Body of pancreas (tissue), 4 donors: Measurements from ENCODE around the gene ATF3. TPM values are rescaled to one million over a fixed set of nuclear protein-coding genes. Genes with fewer than 3 reads are reported as not detected.

Experiments
- ATAC-seq: fragments of 150-250 bp; one replicate; pipeline ENCODE4 v1.9.1; 2016
- DNase-seq, 4 donors: peaks; one replicate each; pipeline ENCODE4 v3.0.0-alpha.2; 2019
- H3K27ac ChIP-seq, 4 donors: fragments of 200-600 bp; sonication (generic); 1 replicate in 3 of 4; 2 replicates in 1 of 4; pipeline versions ENCODE4 v1.5.1 to v1.6.1; 2016 to 2019; ENCODE audit warnings: mild to moderate bottlenecking in 1 of 4, mixed read lengths in 1 of 4, moderate library complexity in 1 of 4
- H3K27me3 ChIP-seq, 2 donors: fragments of 200-600 bp; sonication (generic); one replicate each; pipeline ENCODE4 v1.6.0; 2016; ENCODE audit warnings: mild to moderate bottlenecking in 1 of 2
- H3K36me3 ChIP-seq, 2 donors: fragments of 200-600 bp; sonication (generic); replicated peaks in 1 of 2; 2 replicates each; pipeline ENCODE4 v1.5.1; 2016; ENCODE audit warnings: low read depth in 2 of 2; ENCODE audit not compliant: insufficient read depth in 1 of 2
- H3K4me1 ChIP-seq: fragments of 200-600 bp; sonication (generic); one replicate; pipeline ENCODE4 v1.6.0; 2016
- H3K4me3 ChIP-seq, 2 donors: fragments of 200-600 bp; sonication (generic); 1 replicate in 1 of 2; 2 replicates in 1 of 2; pipeline ENCODE4 v1.5.1; 2016 to 2019
- H3K9me3 ChIP-seq, 3 donors: fragments of 200-600 bp; sonication (generic); 1 replicate in 2 of 3; 2 replicates in 1 of 3; pipeline ENCODE4 v1.5.1; 2016
- CTCF ChIP-seq, 7 experiments: fragments of 450-650 bp in 4 of 7; fragments of 200-600 bp in 3 of 7; sonication (generic) in 3 of 7; IDR thresholded peaks; one replicate each; pipeline ENCODE4 v1.5.1; 2016 to 2019; ENCODE audit warnings: antibody characterized with exemption in 7 of 7
- POLR2A ChIP-seq, 3 donors: fragments of 450-650 bp; IDR thresholded peaks; one replicate each; pipeline ENCODE4 v1.6.1; 2016; ENCODE audit warnings: antibody characterized with exemption in 3 of 3, mild to moderate bottlenecking in 2 of 3
- WGBS, 2 donors: methylation state at CpG; one replicate each; pipeline ENCODE4 v1.1.5; 2017; 5-methylcytosine and 5-hydroxymethylcytosine counted together
- intact Hi-C: fragments of 100-400 bp; cut with DNase I; formaldehyde crosslinking; loops from one replicate; pipeline ENCODE4 v1.15.1; 2023
- total RNA-seq, 2 donors: library from RNA; depleted of rRNA; stranded (reverse); fragments of >200 nt; gene quantifications; one replicate each; pipeline ENCODE4 v1.1.0, GENCODE V29; 2016

The ATF3 gene
- total RNA-seq, 2 donors from 2014 or later, result 8.6 to 27.0 TPM

GRCh38 chr1:212622906-212623305 is 14.3 kb downstream of the ATF3 start:
- ATAC-seq (no peak), DNase-seq (no peak)
- H3K27me3 ChIP-seq, result no peaks in the 10 kb centered on the region
- H3K9me3 ChIP-seq, result no peaks in the 10 kb centered on the region
- H3K4me1 ChIP-seq, result no peaks in the 10 kb centered on the region
- no peak for TF ChIP-seq CTCF (IDR thresholded peaks at IDR 0.05)
- no peak for TF ChIP-seq POLR2A (IDR thresholded peaks at IDR 0.05)
- intact Hi-C loops, result loop anchor here (10.0 kb wide), 1 partner anchor 138 kb away; no protein-coding TSS in a partner anchor
- WGBS, 2 donors, result 92 to 94% methylated on average over 4 of the region's 4 CpGs
- H3K4me3 ChIP-seq, result no peak overlapping the region
- peaks cover 12 to 13% of the 10 kb centered on the region in 2 donors for H3K36me3 ChIP-seq
- H3K27ac ChIP-seq, result no peak overlapping the region

- Histone ChIP-seq H3K27ac (no peak overlapping the region), H3K9me3 (no peaks in the 10 kb centered on the region), H3K4me3 (no peak overlapping the region), H3K27me3 (no peaks in the 10 kb centered on the region), H3K4me1 (no peaks in the 10 kb centered on the region), H3K36me3 (peaks cover 8 to 13% of the 10 kb centered on the region in 2 donors)
- intact Hi-C loops, result loop anchor here (10.0 kb wide), 1 partner anchor 139 kb away; no protein-coding TSS in a partner anchor
- 87 to 90% methylated on average over 2 of the region's 2 CpGs for whole genome bisulfite sequencing, 2 donors
- ATAC-seq (no peak), DNase-seq (no peak)
- no peak for TF ChIP-seq CTCF (IDR thresholded peaks at IDR 0.05)
- no peak for TF ChIP-seq POLR2A (IDR thresholded peaks at IDR 0.05)
Observed at GRCh38 chr1:212623603-212624002, 15.0 kb downstream of the ATF3 start.

- DNase-seq (no peak), ATAC-seq (no peak)
- Histone ChIP-seq H3K36me3 (no peaks in the 10 kb centered on the region), H3K4me1 (peaks cover 2% of the 10 kb centered on the region), H3K27ac (no peak overlapping the region), H3K9me3 (no peaks in the 10 kb centered on the region), H3K27me3 (no peaks in the 10 kb centered on the region), H3K4me3 (no peak overlapping the region)
- 61 to 72% methylated on average over 18 of the region's 18 CpGs for WGBS, 2 donors
- no peak for TF ChIP-seq CTCF (IDR thresholded peaks at IDR 0.05)
- TF ChIP-seq POLR2A (IDR thresholded peaks at IDR 0.05), result no peak
- intact Hi-C loops, result loop anchor here (10.0 kb wide), 1 partner anchor 140 kb away; no protein-coding TSS in a partner anchor
Observed at GRCh38 chr1:212624976-212625501, 16.5 kb downstream of the ATF3 start.

GRCh38 chr1:212625781-212626450 is 17.4 kb downstream of the ATF3 start:
- ATAC-seq, result no peak
- no peaks in the 10 kb centered on the region for H3K36me3 ChIP-seq
- no peak for TF ChIP-seq POLR2A (IDR thresholded peaks at IDR 0.05)
- TF ChIP-seq CTCF (IDR thresholded peaks at IDR 0.05), result no peak
- DNase-seq, result no peak
- H3K4me3 ChIP-seq, result no peak overlapping the region
- intact Hi-C loops, result loop anchor here (10.0 kb wide), 1 partner anchor 141 kb away; no protein-coding TSS in a partner anchor
- no peaks in the 10 kb centered on the region for H3K9me3 ChIP-seq
- H3K27me3 ChIP-seq, result no peaks in the 10 kb centered on the region
- peaks cover 4% of the 10 kb centered on the region for H3K4me1 ChIP-seq
- 78 to 84% methylated on average over 17 to 19 of the region's 19 CpGs for WGBS, 2 donors
- no peak overlapping the region for H3K27ac ChIP-seq
